Ramos (cell line): ENCODE results near the gene SLC37A2.

ENCODE experiments used
- in situ Hi-C: fragments of 300-500 bp; cut with MboI; formaldehyde crosslinking; loops from one replicate; pipeline ENCODE4 v1.14.3; 2022; ENCODE audit warnings: low sequenced_read_pairs; ENCODE audit not compliant: unreplicated experiment

The SLC37A2 gene

GRCh38 chr11:125069796-125070195, 6.7 kb downstream of the SLC37A2 start:
- in situ Hi-C loops: no loop called here

GRCh38 chr11:125070699-125071254, 7.7 kb downstream of the SLC37A2 start:
- in situ Hi-C loops: no loop called here

- in situ Hi-C loops: no loop called here
Observed at GRCh38 chr11:125071435-125071834, 8.3 kb downstream of the SLC37A2 start.

- in situ Hi-C loops: no loop called here
Observed at GRCh38 chr11:125071846-125072217, 8.7 kb downstream of the SLC37A2 start.

- in situ Hi-C loops: no loop called here
Observed at GRCh38 chr11:125072218-125072960, 9.3 kb downstream of the SLC37A2 start.

GRCh38 chr11:125072961-125073590, 10.0 kb downstream of the SLC37A2 start:
- in situ Hi-C loops: no loop called here

- in situ Hi-C loops: no loop called here
Observed at GRCh38 chr11:125073616-125074483, 10.7 kb downstream of the SLC37A2 start.

GRCh38 chr11:125074511-125075241, 11.6 kb downstream of the SLC37A2 start:
- in situ Hi-C loops: no loop called here

- in situ Hi-C loops: no loop called here
Observed at GRCh38 chr11:125075242-125075625, 12.1 kb downstream of the SLC37A2 start.

GRCh38 chr11:125075900-125076317, 12.8 kb downstream of the SLC37A2 start:
- in situ Hi-C loops: no loop called here

GRCh38 chr11:125076378-125076945, 13.4 kb downstream of the SLC37A2 start:
- in situ Hi-C loops: no loop called here

GRCh38 chr11:125078016-125078415, 14.9 kb downstream of the SLC37A2 start:
- in situ Hi-C loops: no loop called here

GRCh38 chr11:125078516-125079140, 15.5 kb downstream of the SLC37A2 start:
- in situ Hi-C loops: no loop called here

GRCh38 chr11:125079151-125079877, 16.2 kb downstream of the SLC37A2 start:
- in situ Hi-C loops: no loop called here

- in situ Hi-C loops: no loop called here
Observed at GRCh38 chr11:125079878-125080530, 16.9 kb downstream of the SLC37A2 start.

GRCh38 chr11:125080531-125080911, 17.4 kb downstream of the SLC37A2 start:
- in situ Hi-C loops: no loop called here

- in situ Hi-C loops: no loop called here
Observed at GRCh38 chr11:125081098-125081798, 18.1 kb downstream of the SLC37A2 start.

GRCh38 chr11:125082040-125082439, 18.9 kb downstream of the SLC37A2 start:
- in situ Hi-C loops: no loop called here
